AML-193 (cell line): Measurements from ENCODE around the gene CASKIN2.
A peak's percentile ranks its signal among the peaks of the same experiment; 100 is the strongest.
"Not testable (repeated sequence)": the region's sequence is repeated elsewhere in the genome, so short reads cannot be mapped to it uniquely, and the experiment has no call there.

Source experiments
- DNase-seq, 2 experiments: peaks; one replicate each; lab custom pipeline; 2025; lab: John Stamatoyannopoulos, UW

The CASKIN2 gene

DNA sequence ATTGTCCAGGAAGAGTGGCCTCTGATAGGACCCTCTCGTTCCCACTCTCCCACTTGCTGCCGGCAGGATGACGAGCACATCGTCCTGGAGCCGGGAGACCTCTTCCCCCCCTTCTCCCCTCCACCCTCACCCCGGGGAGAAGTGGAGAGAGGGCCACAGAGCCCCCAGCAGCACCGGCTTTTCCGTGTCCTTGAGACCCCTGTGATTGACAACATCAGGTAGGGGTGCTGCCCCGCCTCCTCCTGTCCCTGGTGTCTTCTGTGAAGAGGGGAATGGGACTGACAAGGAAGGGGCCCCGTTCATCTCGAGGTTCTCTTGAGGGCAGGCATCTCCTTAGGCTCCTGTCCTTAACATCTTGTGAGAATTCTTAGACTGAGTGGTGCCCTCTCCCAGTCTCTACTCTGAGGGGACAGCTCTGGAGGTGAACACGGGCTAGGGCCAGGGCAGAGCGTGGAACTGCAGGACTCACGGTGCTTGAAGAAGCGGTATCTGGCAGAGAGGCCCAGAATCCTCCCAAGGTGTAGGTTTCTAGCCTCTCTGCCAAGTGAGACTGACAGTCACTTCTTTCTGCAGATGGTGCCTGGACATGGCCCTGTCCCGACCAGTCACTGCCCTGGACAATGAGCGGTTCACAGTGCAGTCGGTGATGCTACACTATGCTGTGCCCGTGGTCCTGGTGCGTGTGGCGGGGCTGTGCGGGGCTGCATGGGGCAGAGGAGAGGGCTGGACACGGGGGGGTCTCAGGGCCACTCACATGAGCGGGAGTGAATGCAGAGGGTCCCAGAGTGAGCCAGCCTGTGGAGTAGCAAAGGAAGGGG lies 26.4 kb downstream of the CASKIN2 start:
- DNase-seq: no peak

- peak; percentile 80 to 87 for DNase-seq
Observed at GRCh38 chr17:75487351-75488070, 27.8 kb downstream of the CASKIN2 start.

- DNase-seq: no peak
Observed at GRCh38 chr17:75486951-75487350, 28.4 kb downstream of the CASKIN2 start.

DNA sequence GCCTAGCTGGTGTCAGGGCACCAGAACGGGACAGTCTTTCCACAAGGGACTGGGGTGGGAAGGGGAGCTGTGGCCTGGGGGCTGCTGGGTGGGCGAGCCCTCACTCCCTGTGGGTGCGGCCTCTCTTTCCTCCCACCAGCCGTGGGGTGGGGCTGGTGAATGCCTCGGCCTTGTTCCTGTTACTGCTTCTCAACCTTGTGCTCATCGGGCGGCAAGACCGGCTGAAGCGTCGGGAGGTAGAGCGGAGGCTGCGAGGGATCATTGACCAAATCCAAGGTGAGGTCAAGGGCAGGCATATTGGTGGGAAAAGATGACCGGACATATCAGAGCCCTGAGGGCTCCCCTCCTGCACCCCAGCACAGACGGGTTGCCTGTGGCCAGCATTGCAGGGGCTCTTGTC lies 29.2 kb downstream of the CASKIN2 start:
- no peak for DNase-seq

DNA sequence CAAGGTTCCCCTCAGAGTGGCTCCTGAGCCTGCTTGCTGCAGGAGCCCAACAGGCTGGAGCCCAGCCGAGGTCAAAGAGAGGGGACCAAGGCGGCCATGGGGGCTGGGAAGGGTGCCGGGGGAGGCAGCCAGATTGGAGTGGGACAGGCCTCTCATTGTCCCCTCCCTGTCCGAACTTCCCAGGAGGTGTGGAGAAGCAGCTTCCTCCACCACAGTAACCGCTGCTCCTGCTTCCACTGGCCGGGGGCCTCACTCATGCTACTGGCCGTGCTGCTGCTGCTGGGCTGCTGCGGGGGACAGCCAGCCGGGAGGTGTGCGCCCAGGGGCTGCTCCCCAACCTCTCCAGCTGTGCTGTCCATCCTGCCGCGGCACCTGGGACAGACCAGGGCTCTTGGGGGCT lies 29.6 kb downstream of the CASKIN2 start:
- no peak for DNase-seq

GRCh38 chr17:75482098-75482942 lies 33.0 kb downstream of the CASKIN2 start:
- no peak for DNase-seq

- no peak for DNase-seq
Observed at GRCh38 chr17:75481194-75482068, 33.9 kb downstream of the CASKIN2 start.

GRCh38 chr17:75480281-75480680 lies 35.1 kb downstream of the CASKIN2 start:
- DNase-seq: no peak

DNA sequence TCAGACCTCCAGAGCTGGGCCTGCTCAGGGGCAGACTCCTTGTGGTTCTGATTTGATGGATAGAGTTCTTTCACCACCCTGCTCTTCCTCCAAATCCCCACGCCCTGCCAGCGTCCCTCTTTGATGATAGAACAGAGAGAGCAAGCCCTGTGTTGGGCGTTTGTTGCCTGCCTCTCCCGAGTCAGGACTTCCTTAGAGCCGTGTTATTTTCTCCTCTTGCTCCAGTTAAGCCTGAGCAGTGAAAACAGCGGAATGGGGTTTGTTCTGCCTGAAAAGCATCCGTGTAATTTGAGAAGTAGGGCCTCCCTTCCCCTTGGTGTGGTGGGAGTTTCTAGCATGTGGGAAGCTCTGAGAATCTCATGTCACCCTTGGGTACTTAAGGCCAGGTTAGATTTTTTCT lies 36.8 kb downstream of the CASKIN2 start:
- DNase-seq: no peak

DNA sequence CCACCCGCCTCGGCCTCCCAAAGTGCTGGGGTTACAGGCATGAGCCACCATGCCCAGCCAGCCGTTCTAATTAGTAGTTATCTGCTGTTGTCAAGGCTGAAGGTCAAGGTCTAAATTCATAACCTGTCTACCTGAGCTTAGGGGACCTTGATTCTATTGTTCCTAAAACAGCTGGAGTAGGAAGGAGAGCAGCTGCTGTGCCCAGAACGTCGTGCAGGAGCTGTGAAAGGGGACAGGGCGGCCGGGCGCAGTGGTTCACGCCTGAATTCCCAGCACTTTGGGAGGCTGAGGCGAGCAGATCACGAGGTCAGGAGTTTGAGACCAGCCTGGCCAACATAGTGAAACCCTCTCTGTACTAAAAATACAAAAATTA lies 37.9 kb downstream of the CASKIN2 start:
- not testable (repeated sequence) for DNase-seq

GRCh38 chr17:75476752-75477489 lies 38.4 kb downstream of the CASKIN2 start:
- DNase-seq: no peak

DNA sequence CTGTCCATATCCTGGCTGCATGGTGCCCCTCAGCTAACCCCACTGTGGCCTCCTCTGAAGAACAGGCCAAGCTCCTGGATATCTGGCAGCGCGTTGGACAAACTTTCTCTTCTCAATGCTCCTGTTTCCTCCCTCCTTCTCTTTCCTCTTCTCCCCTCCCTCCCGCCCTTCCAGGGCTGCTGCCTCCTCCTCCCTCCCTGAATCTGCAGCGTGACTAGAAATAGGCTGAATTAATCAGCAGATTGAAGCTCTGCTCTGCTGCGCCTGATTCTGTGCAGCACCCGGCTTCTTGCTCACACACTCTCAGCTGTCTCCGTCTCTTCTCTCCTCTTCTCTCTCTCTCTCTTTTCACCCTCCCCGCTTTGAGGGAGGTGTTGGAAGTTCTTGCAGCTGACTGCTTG lies 39.1 kb downstream of the CASKIN2 start:
- no peak for DNase-seq

DNA sequence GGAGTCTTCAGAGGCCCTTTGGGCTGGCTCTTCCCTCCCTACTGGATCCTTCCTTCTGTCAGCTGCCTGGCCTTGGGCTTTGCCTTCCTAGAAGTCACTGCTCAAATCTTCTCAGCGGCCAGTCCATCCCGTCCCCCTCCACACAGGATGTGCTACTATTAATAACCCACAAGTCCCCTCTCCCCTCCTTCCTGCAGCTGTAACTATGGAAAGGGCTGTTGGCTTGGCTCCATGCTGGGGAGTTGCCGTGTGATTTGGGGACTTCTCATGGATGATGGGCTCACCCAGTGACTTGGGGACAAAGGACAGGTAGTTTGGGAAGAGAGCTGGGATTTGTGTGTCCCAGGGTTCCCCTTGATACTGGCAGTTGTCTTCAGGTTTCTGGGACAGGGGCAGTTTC lies 39.5 kb downstream of the CASKIN2 start:
- no peak for DNase-seq

DNA sequence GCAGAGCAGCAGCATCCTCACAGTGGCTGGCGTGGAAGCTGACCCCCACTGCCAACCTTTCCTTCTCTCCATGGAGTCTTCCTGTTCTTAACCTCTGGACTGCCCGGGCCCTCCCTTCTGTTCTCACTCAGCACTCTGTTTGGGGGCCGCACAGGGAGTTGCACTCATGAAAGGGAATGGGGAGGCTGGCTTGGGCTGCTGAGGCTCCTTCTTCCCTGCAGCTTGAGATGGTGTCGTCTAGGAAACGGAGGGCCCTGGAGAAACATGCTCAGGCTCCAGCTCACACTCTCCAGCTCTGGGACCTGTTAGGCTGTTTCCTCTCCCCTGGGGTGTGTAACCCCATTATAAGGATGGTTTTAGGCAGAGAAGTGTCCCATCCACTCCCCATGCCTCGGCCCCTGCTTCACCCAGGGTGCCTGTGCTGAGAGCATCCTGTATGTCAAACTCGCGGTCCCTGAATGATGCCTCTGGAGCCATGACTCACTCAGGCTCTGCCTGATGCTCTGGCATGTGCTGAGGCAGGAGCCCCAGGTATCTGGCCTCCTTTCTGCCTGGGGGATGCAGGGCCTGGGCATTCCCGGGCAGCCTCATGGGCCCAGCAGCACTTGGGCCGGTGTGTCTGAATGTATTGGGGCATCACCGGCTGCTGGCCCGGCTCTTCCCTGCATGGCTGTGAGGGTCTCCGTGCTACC lies 40.0 kb downstream of the CASKIN2 start:
- DNase-seq: no peak

DNA sequence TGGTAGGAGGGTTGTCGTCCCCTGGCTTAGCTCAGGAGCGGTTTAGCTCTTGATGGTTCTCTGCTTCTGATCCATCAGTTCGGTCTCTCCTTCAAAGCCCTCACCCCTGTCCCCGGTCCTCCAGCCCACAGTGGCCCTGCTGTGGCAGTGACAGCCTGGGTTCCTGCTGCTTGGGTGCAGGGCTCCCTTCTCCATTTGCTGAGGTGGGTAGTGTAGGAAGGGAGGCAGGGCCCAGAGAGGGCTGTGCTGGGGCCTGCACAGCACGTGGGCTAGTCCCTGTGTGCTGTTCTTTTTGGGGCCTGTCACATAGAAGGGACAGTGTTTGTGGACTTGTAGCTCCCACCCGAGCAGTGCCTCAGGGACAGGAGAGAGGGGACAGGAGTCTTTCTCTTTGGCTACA lies 40.6 kb downstream of the CASKIN2 start:
- no peak for DNase-seq

GRCh38 chr17:75473246-75473645 lies 42.1 kb downstream of the CASKIN2 start:
- DNase-seq: no peak

DNA sequence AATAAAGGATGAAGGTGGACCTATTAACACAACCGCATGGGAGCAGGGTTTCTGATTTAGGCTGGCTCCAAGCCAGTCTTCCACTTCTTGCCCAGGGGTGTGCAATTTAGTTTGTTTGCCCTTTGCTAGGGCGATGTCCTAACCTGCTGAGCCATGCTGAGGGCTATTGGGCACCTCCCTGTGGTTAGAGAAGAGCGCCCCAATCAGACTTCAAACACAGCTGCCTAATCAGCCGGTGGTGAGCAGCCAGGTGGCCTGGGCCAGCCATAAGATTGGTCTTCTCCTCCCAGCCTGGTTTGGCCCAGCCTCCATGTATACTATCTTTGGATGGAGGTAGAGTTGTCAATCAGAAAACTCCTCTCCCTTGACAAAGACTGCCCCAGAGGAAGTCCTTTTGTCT lies 43.2 kb downstream of the CASKIN2 start:
- DNase-seq: no peak

- DNase-seq: no peak
Observed at GRCh38 chr17:75471207-75471606, 44.1 kb downstream of the CASKIN2 start.

- no peak for DNase-seq
Observed at GRCh38 chr17:75468779-75469373, 46.5 kb downstream of the CASKIN2 start.

DNA sequence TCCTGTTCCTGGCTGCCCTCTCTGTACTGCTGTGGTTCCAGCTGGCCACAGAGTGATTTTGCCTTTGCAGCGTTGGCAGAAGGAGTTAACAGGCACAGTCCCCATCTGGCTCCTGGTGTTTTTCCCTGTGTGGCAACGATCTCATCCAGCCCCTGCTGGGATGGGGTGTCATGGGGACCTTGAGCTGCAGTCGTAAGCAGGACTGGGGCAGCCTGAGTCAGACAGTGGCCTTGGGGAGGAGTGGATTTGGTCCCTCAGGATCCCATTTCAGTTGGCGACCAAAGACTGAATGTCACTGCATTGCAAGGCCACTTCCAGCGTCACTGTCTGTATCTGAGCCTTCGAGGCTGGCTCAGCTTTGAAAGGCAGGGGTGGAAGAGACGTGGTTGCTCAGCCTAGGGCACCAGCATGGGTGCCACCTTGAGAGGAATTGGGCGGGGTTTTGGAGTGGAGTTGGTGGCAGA lies 47.0 kb downstream of the CASKIN2 start:
- DNase-seq: no peak
